GM12878 (cell line): ENCODE measurements around the gene ARRDC5. TPM values are rescaled to one million over a fixed set of nuclear protein-coding genes. Genes with fewer than 3 reads are reported as not detected.

Experiments used
- ATAC-seq: fragments of 200-7000 bp; cut with Tn5 transposase; 3 replicates; pipeline ENCODE4 v1.9.1; 2020; ENCODE audit warnings: mild to moderate bottlenecking, moderate library complexity
- BruUV-seq: library from RNA; stranded (reverse); fragments of 400-500 nt; replicated peaks from 2 replicates; lab custom pipeline; 2021; lab: Mats Ljungman, UMichigan
- CTCF ChIA-PET: fragments of 300-600 bp; sonication (Branson Sonifier 250); formaldehyde crosslinking; extraction: SDS; loops from one replicate; lab custom pipeline; 2021; ENCODE audit warnings: inconsistent platforms; lab: Yijun Ruan, JAX
- POLR2A ChIA-PET: fragments of 350-600 bp; formaldehyde crosslinking; extraction: SDS; loops from one replicate; lab custom pipeline; 2021; ENCODE audit warnings: inconsistent platforms; lab: Charles Lee
- RAD21 ChIA-PET: fragments of 300-600 bp; sonication (Branson Sonifier 250); formaldehyde crosslinking; loops from one replicate; lab custom pipeline; 2023; ENCODE audit warnings: antibody characterized with exemption; ENCODE audit not compliant: unreplicated experiment; lab: Charles Lee
- SMC1A ChIA-PET: fragments of 300-600 bp; sonication (Branson Sonifier 250); formaldehyde crosslinking; loops from one replicate; lab custom pipeline; 2023; ENCODE audit not compliant: unreplicated experiment, uncharacterized antibody; lab: Charles Lee
- DNase-seq: peaks from one replicate; pipeline ENCODE4 v3.0.0-alpha.2; 2011; ENCODE audit warnings: low read depth, low spot score
- FAIRE-seq: peaks from 3 replicates; lab custom pipeline; 2011; peaks lifted over from hg19 to GRCh38; lab: Jason Lieb, UNC
- H2AFZ ChIP-seq: 2 replicates; pipeline ENCODE4 v1.6.0; 2011; ENCODE audit warnings: low read depth, low read length, control low read depth; ENCODE audit not compliant: control insufficient read depth
- H3K27ac ChIP-seq: 2 replicates; pipeline ENCODE4 v1.5.1; 2011; ENCODE audit warnings: control low read depth; ENCODE audit not compliant: control insufficient read depth, insufficient read depth
- H3K27me3 ChIP-seq, 2 experiments: replicated peaks in 1 of 2; 2 replicates each; pipeline versions ENCODE4 v1.6.0 to v1.6.1; 2011; ENCODE audit warnings: low read length in 1 of 2; ENCODE audit not compliant: control insufficient read depth in 2 of 2, insufficient read depth in 2 of 2
- H3K36me3 ChIP-seq, 2 experiments: 2 replicates each; pipeline ENCODE4 v1.5.1; 2011; ENCODE audit warnings: low read length in 1 of 2; ENCODE audit not compliant: control insufficient read depth in 2 of 2, insufficient read depth in 2 of 2
- H3K4me1 ChIP-seq: 2 replicates; pipeline ENCODE4 v1.6.1; 2011; ENCODE audit warnings: mild to moderate bottlenecking, low read length, moderate library complexity, mixed read lengths; ENCODE audit not compliant: control insufficient read depth, insufficient read depth
- H3K4me2 ChIP-seq: 2 replicates; pipeline ENCODE4 v1.6.0; 2011; ENCODE audit warnings: control low read depth; ENCODE audit not compliant: control insufficient read depth, insufficient read depth
- H3K4me3 ChIP-seq: fragments of 200-600 bp; sonication (generic); 2 replicates; pipeline ENCODE4 v1.5.1; 2016
- H3K79me2 ChIP-seq: 2 replicates; pipeline ENCODE4 v1.6.0; 2011; ENCODE audit warnings: low read length; ENCODE audit not compliant: control insufficient read depth, insufficient read depth
- H3K9ac ChIP-seq: 2 replicates; pipeline ENCODE4 v1.8.0; 2011; ENCODE audit warnings: low read length, control low read depth, mixed read lengths; ENCODE audit not compliant: control insufficient read depth, insufficient read depth
- H3K9me3 ChIP-seq: replicated peaks from 3 replicates; pipeline ENCODE4 v1.5.1; 2011; ENCODE audit warnings: mild to moderate bottlenecking, low read length; ENCODE audit not compliant: control insufficient read depth, insufficient read depth
- H4K20me1 ChIP-seq: 2 replicates; pipeline ENCODE4 v1.6.0; 2011; ENCODE audit not compliant: control insufficient read depth, insufficient read depth
- ASH2L ChIP-seq: fragments of 300-600, 200-600 bp; sonication (generic); IDR thresholded peaks from 2 replicates; pipeline ENCODE4 v1.6.1; 2017; ENCODE audit warnings: low read depth, mild to moderate bottlenecking, borderline replicate concordance
- BCL3 ChIP-seq: IDR thresholded peaks from 2 replicates; pipeline ENCODE4 v1.6.1; 2011; ENCODE audit warnings: borderline replicate concordance, low read depth, mild to moderate bottlenecking, moderate library complexity, low read length; ENCODE audit not compliant: insufficient read depth, poor library complexity, severe bottlenecking
- BHLHE40 ChIP-seq, 2 experiments: fragments of 450-650 bp in 1 of 2; IDR thresholded peaks; 2 replicates each; pipeline ENCODE4 v1.6.1; 2011 to 2017; ENCODE audit warnings: low read depth in 2 of 2, borderline replicate concordance in 1 of 2, improper control_type of control experiment in 1 of 2, low read length in 1 of 2, mild to moderate bottlenecking in 1 of 2
- ESRRA ChIP-seq: IDR thresholded peaks from 2 replicates; pipeline ENCODE4 v1.6.1; 2012; ENCODE audit warnings: mild to moderate bottlenecking, low read length, improper control_type of control experiment
- EZH2 ChIP-seq: IDR thresholded peaks from 2 replicates; pipeline ENCODE4 v1.6.1; 2012; ENCODE audit warnings: low read depth, mild to moderate bottlenecking, control low read depth, inconsistent platforms, low read length, borderline replicate concordance; ENCODE audit not compliant: control insufficient read depth
- HDAC2 ChIP-seq: fragments of 200-600 bp; sonication (generic); IDR thresholded peaks from 2 replicates; pipeline ENCODE4 v1.6.1; 2017
- SMC3 ChIP-seq: IDR thresholded peaks from 2 replicates; pipeline ENCODE4 v1.6.1; 2011; ENCODE audit warnings: low read length, improper control_type of control experiment, borderline replicate concordance
- SUPT20H ChIP-seq: IDR thresholded peaks from 2 replicates; pipeline ENCODE4 v1.6.1; 2011; ENCODE audit warnings: low read depth, mild to moderate bottlenecking, low read length, moderate library complexity, borderline replicate concordance; ENCODE audit not compliant: control insufficient read depth
- ZNF207 ChIP-seq: fragments of 450-650 bp; IDR thresholded peaks from 2 replicates; pipeline ENCODE4 v1.6.1; 2014; ENCODE audit warnings: antibody characterized with exemption, mild to moderate bottlenecking, borderline replicate concordance
- ZNF24 ChIP-seq: fragments of 450-650 bp; IDR thresholded peaks from 2 replicates; pipeline ENCODE4 v1.6.1; 2017; ENCODE audit warnings: antibody characterized with exemption, mild to moderate bottlenecking
- ZZZ3 ChIP-seq: IDR thresholded peaks from 2 replicates; pipeline ENCODE4 v1.6.1; 2011; ENCODE audit warnings: low read depth; ENCODE audit not compliant: control insufficient read depth, insufficient read length
- WGBS: methylation state at CpG from one replicate; pipeline ENCODE4 v1.1.6; 2016; ENCODE audit warnings: low lambda C conversion rate; ENCODE audit not compliant: insufficient replicate concordance, insufficient coverage; ENCODE audit errors: missing lambda C conversion rate; 5-methylcytosine and 5-hydroxymethylcytosine counted together
- in situ Hi-C: fragments of 300-500 bp; cut with MboI; formaldehyde crosslinking; loops from 9 replicates; pipeline ENCODE4 v1.14.3; 2018; ENCODE audit warnings: mixed read lengths
- intact Hi-C: fragments of 100-400 bp; cut with micrococcal nuclease; formaldehyde crosslinking; loops from one replicate; pipeline ENCODE4 v1.14.2; 2022; ENCODE audit not compliant: unreplicated experiment
- polyA plus RNA-seq, 11 experiments: library from polyadenylated mRNA; depleted of rRNA in 4 of 11; unstranded in 6 of 11; stranded (reverse) in 5 of 11; fragments of >200 nt; fragmentation: Nextera tagmentation in 4 of 11; fragmentation: Illumina TruSeq in 1 of 11; extraction: Ambion mirVana in 4 of 11; extraction: Trizol in 1 of 11; gene quantifications; 1 replicate in 1 of 11; 2 replicates in 10 of 11; pipeline versions ENCODE4 v1.2.1 to v1.2.3, GENCODE V29; 2011 to 2016; ENCODE audit warnings: inconsistent platforms in 2 of 11, missing spikeins in 2 of 11, low read depth in 1 of 11
- total RNA-seq, 4 experiments: library from RNA; depleted of rRNA in 3 of 4; stranded (reverse); fragments of >200 nt in 3 of 4; fragmentation: Illumina TruSeq in 1 of 4; extraction: Trizol in 1 of 4; gene quantifications; 2 replicates each; pipeline versions ENCODE4 v1.2.1 to v1.2.3, GENCODE V29; 2013 to 2021

Gene ARRDC5
- total and polyA plus RNA-seq, 10 of the 15 experiments (the other 5 are each of a cell fraction or from before 2014, with no cell fraction given): 0.03 to 0.38 (median 0.12) TPM; not detected in 2

- H3K4me3 ChIP-seq: no peak overlapping the region
- H3K27me3 ChIP-seq: no peaks in the 10 kb centered on the region
- RAD21 ChIA-PET: no interaction called here
- intact Hi-C loops: no loop called here
- no peaks in the 10 kb centered on the region for H3K79me2 ChIP-seq
- no peak for TF ChIP-seq ASH2L
- no peak for TF ChIP-seq ZZZ3
- TF ChIP-seq HDAC2: no peak
- TF ChIP-seq ESRRA: no peak
- TF ChIP-seq BHLHE40 (IDR thresholded peaks at IDR 0.05; ENCODE audit: borderline replicate concordance in 1 of 2, low read depth in 2 of 2, low read length in 1 of 2): no peak
- no peak for TF ChIP-seq ZNF24
- no peak for TF ChIP-seq SMC3
- TF ChIP-seq ZNF207: no peak
- no peak for TF ChIP-seq BCL3
- TF ChIP-seq SUPT20H: no peak
- no peak for TF ChIP-seq EZH2
- TF ChIP-seq, all 136 proteins: peak for 0
- no peak for FAIRE-seq
- Histone ChIP-seq H3K4me1 (peaks cover 6% of the 10 kb centered on the region), H4K20me1 (no peaks in the 10 kb centered on the region), H3K9ac (no peak overlapping the region), H3K36me3 (no peaks in the 10 kb centered on the region), H3K9me3 (no peaks in the 10 kb centered on the region), H3K27ac (no peak overlapping the region), H3K4me2 (no peak overlapping the region; the same call in 1 of the 2 replicates), H2AFZ (peak overlapping the region; percentile 65)
- 69% methylated on average over 11 of the region's 11 CpGs for WGBS
- BruUV-seq: no TSS peak
- POLR2A ChIA-PET: no interaction called here
- in situ Hi-C loops: no loop called here
- CTCF ChIA-PET: interaction anchor here (1.0 kb wide), 1 partner anchor 70 kb away, joined by 3 read pairs; no protein-coding TSS in a partner anchor
- SMC1A ChIA-PET: no interaction called here
- DNase-seq: no peak
- ATAC-seq: no peak
Measured at GRCh38 chr19:4879041-4879440, 23.7 kb downstream of the ARRDC5 start.
